CD4-positive, alpha-beta T cell treated with Interleukin-10 for 1 hour (primary cell): ENCODE results near the gene MSANTD1.

Experiments used
- DNase-seq: peaks from one replicate; pipeline ENCODE4 v3.0.0-alpha.2; 2020

Gene MSANTD1

DNA sequence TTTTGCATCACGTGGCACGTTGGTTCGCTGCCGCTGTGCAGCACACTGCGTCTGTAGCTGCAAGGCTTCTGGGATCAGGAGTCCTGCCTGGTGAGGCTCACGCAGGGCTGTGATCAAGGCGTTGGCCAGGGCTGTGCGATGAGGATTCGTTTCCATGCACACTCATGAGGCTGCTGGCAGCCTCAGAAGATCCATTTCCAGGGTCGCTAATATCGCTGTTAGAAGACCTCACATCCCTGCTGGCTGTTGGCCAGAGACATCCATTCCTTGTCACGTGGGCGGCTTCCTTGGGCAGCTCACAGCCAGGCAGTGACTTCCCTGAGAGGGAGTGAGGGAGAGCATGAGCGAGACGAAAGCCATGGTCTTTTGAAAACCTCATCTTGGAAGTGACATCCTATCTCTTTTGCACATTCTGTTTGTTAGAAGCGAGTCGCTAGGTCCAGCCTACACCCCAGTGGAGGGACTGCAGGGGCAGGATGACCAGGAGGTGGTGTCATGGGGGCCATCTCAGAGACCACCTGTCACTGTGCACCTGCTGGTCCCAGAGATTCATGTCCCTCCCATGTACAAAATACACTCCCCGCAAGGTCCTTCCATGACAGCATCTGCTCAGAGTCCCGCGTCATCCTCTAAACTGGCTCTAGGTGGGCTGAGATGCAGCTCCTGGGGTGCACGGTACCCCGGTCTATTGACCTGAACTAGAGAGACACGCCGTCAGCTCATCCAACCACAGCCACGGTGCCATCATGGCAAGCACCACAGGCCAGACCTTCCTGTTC lies 56.1 kb downstream of the MSANTD1 start:
- no peak for DNase-seq

GRCh38 chr4:3305610-3306371 lies 56.8 kb downstream of the MSANTD1 start:
- DNase-seq, result no peak
